HepG2 (cell line): Measurements from ENCODE around the gene COL4A6.

Experiments
- ATF2 ChIP-seq: sonication (generic); formaldehyde crosslinking; IDR thresholded peaks from 2 replicates; pipeline ENCODE4 v1.4.0; 2020; ENCODE audit warnings: missing genetic modification reagents
- CTCF ChIP-seq: sonication (generic); formaldehyde crosslinking; IDR thresholded peaks from 2 replicates; pipeline ENCODE4 v1.5.0; 2020; ENCODE audit warnings: mild to moderate bottlenecking, missing genetic modification reagents, moderate library complexity
- EP300 ChIP-seq, 3 experiments: sonication (generic) in 1 of 3; formaldehyde crosslinking in 1 of 3; IDR thresholded peaks; 2 replicates each; pipeline versions ENCODE4 v1.5.1 to v1.6.1; 2011 to 2020; ENCODE audit warnings: low read depth in 2 of 3, low read length in 2 of 3, borderline replicate concordance in 1 of 3, improper control_type of control experiment in 1 of 3, mild to moderate bottlenecking in 1 of 3, missing genetic modification reagents in 1 of 3, moderate library complexity in 1 of 3
- EZH2 ChIP-seq: conservative IDR thresholded peaks from 2 replicates; pipeline ENCODE4 v1.6.1; 2012; ENCODE audit warnings: mild to moderate bottlenecking, low read depth, low read length, moderate library complexity
- JUN ChIP-seq: sonication (generic); formaldehyde crosslinking; IDR thresholded peaks from 2 replicates; pipeline ENCODE4 v1.4.0; 2020; ENCODE audit warnings: mild to moderate bottlenecking, missing genetic modification reagents
- KMT2B ChIP-seq: IDR thresholded peaks from 2 replicates; pipeline ENCODE4 v1.6.1; 2016; ENCODE audit warnings: missing genetic modification reagents, missing compliant biosample characterization
- MAX ChIP-seq: IDR thresholded peaks from 2 replicates; pipeline ENCODE4 v1.6.1; 2012; ENCODE audit warnings: inconsistent platforms
- POLR2A ChIP-seq, 2 experiments: IDR thresholded peaks; 2 replicates each; pipeline ENCODE4 v1.6.1; 2011; ENCODE audit warnings: low read depth in 2 of 2, low read length in 2 of 2, mild to moderate bottlenecking in 1 of 2, moderate library complexity in 1 of 2; ENCODE audit not compliant: insufficient read depth in 1 of 2
- SP1 ChIP-seq, 2 experiments: fragments of 450-650 bp in 1 of 2; sonication (generic) in 1 of 2; formaldehyde crosslinking in 1 of 2; IDR thresholded peaks; 2 replicates each; pipeline versions ENCODE4 v1.4.0 to v1.6.1; 2016 to 2020; ENCODE audit warnings: missing genetic modification reagents in 1 of 2
- SUZ12 ChIP-seq: fragments of 150-350 bp; IDR thresholded peaks from 2 replicates; pipeline ENCODE4 v1.6.1; 2014; ENCODE audit warnings: low read depth, low read length
- TARDBP ChIP-seq: sonication (generic); formaldehyde crosslinking; IDR thresholded peaks from 2 replicates; pipeline ENCODE4 v1.8.0; 2022; ENCODE audit warnings: mild to moderate bottlenecking, missing genetic modification reagents
- ZFX ChIP-seq: sonication (generic); formaldehyde crosslinking; IDR thresholded peaks from 2 replicates; pipeline ENCODE4 v1.4.0; 2020; ENCODE audit warnings: mild to moderate bottlenecking, low read depth, missing genetic modification reagents, moderate library complexity

- TF ChIP-seq POLR2A (IDR thresholded peaks at IDR 0.05; ENCODE audit: insufficient read depth in 1 of 2, low read depth in 2 of 2, low read length in 2 of 2): no peak
- no peak for TF ChIP-seq KMT2B
- TF ChIP-seq CTCF (CRISPR knock-in tag): no peak
- no peak for TF ChIP-seq EZH2
- TF ChIP-seq ATF2: no peak
- TF ChIP-seq EP300 (IDR thresholded peaks at IDR 0.05; ENCODE audit: low read depth in 2 of 2, low read length in 2 of 2): no peak
- TF ChIP-seq EP300 (CRISPR knock-in tag; IDR thresholded peaks at IDR 0.05; ENCODE audit: borderline replicate concordance): no peak
- TF ChIP-seq JUN: no peak
- no peak for TF ChIP-seq TARDBP (CRISPR knock-in tag)
- TF ChIP-seq SP1 (IDR thresholded peaks at IDR 0.05): no peak
- TF ChIP-seq SP1 (CRISPR knock-in tag; IDR thresholded peaks at IDR 0.05): no peak
- no peak for TF ChIP-seq SUZ12
- TF ChIP-seq MAX: no peak
- no peak for TF ChIP-seq ZFX (CRISPR knock-in tag)
Measured at GRCh38 chrX:108167211-108167872, 270.9 kb downstream of the COL4A6 start.
